HCT116 (cell line): ENCODE results near the gene DNAJC1. TPM values are rescaled to one million over a fixed set of nuclear protein-coding genes. Genes with fewer than 3 reads are reported as not detected.

ENCODE experiments used
- ATAC-seq: fragments of 200-7000 bp; cut with Tn5 transposase; 2 replicates; pipeline ENCODE4 v1.9.1; 2020; ENCODE audit warnings: mild to moderate bottlenecking, moderate library complexity
- BruUV-seq: library from RNA; stranded (reverse); fragments of 400-500 nt; replicated peaks from 2 replicates; lab custom pipeline; 2021; lab: Mats Ljungman, UMichigan
- CTCF ChIA-PET: fragments of 300-600 bp; sonication (Branson Sonifier 250); formaldehyde crosslinking; loops from one replicate; lab custom pipeline; 2021; ENCODE audit warnings: antibody characterized with exemption; lab: Charles Lee
- POLR2A ChIA-PET: fragments of 300-600, 350-600 bp; sonication (Branson Sonifier 250); formaldehyde crosslinking; loops from one replicate; lab custom pipeline; 2021; ENCODE audit warnings: antibody characterized with exemption; lab: Charles Lee
- RAD21 ChIA-PET, 2 experiments: fragments of 300-600 bp; sonication (Branson Sonifier 250); formaldehyde crosslinking; loops; one replicate each; lab custom pipeline; 2023; ENCODE audit warnings: low total read pairs in 2 of 2; ENCODE audit not compliant: uncharacterized antibody in 2 of 2, unreplicated experiment in 2 of 2, low non-redundant PET in 1 of 2; lab: Charles Lee
- DNase-seq: peaks from one replicate; pipeline ENCODE4 v3.0.0-alpha.2; 2010; ENCODE audit warnings: low read depth, low spot score
- H2AFZ ChIP-seq: fragments of 200-600 bp; shearing (Covaris generic), sonication (generic); 2 replicates; pipeline ENCODE4 v1.6.1; 2017; ENCODE audit warnings: low read depth, mixed run types, mixed read lengths, antibody characterized with exemption, low read length; ENCODE audit not compliant: poor library complexity, severe bottlenecking
- H3K27ac ChIP-seq: 2 replicates; pipeline ENCODE4 v1.5.1; 2012; ENCODE audit warnings: low read depth, low read length
- H3K27me3 ChIP-seq: fragments of 200-600 bp; sonication (generic); 2 replicates; pipeline ENCODE4 v1.6.1; 2016; ENCODE audit warnings: mixed run types, low read length, mixed read lengths; ENCODE audit not compliant: insufficient read depth
- H3K36me3 ChIP-seq, 2 experiments: fragments of 200-500 bp in 1 of 2; fragments of 200-600 bp in 1 of 2; sonication (Bioruptor generic) in 1 of 2; sonication (generic) in 1 of 2; 2 replicates each; pipeline versions ENCODE4 v1.5.1 to v1.6.1; 2014 to 2016; ENCODE audit warnings: low read length in 2 of 2, inconsistent platforms in 1 of 2, mixed read lengths in 1 of 2, mixed run types in 1 of 2; ENCODE audit not compliant: insufficient read depth in 2 of 2, control insufficient read depth in 1 of 2
- H3K4me1 ChIP-seq, 2 experiments: fragments of 200-600 bp in 1 of 2; sonication (generic) in 1 of 2; 2 replicates each; pipeline versions ENCODE4 v1.5.1 to v1.6.1; 2012 to 2017; ENCODE audit warnings: low read length in 2 of 2, inconsistent platforms in 1 of 2, mild to moderate bottlenecking in 1 of 2, mixed read lengths in 1 of 2, mixed run types in 1 of 2, moderate library complexity in 1 of 2; ENCODE audit not compliant: insufficient read depth in 2 of 2, control insufficient read depth in 1 of 2
- H3K4me2 ChIP-seq: fragments of 200-600 bp; sonication (generic); 2 replicates; pipeline ENCODE4 v1.6.1; 2017; ENCODE audit warnings: mixed run types, low read length, mixed read lengths
- H3K4me3 ChIP-seq, 2 experiments: fragments of 200-600 bp in 1 of 2; sonication (generic) in 1 of 2; replicated peaks in 1 of 2; 2 replicates each; pipeline ENCODE4 v1.5.1; 2011 to 2016; ENCODE audit warnings: low read length in 2 of 2, control low read depth in 1 of 2, low read depth in 1 of 2, mild to moderate bottlenecking in 1 of 2, mixed read lengths in 1 of 2, mixed run types in 1 of 2
- H3K79me2 ChIP-seq: fragments of 200-600 bp; sonication (generic); 2 replicates; pipeline ENCODE4 v1.6.1; 2017; ENCODE audit warnings: mild to moderate bottlenecking, mixed run types, low read length, moderate library complexity, mixed read lengths; ENCODE audit not compliant: insufficient read depth
- H3K9ac ChIP-seq: fragments of 200-600 bp; sonication (generic); 2 replicates; pipeline ENCODE4 v1.6.1; 2016; ENCODE audit warnings: low read length, mixed read lengths
- H3K9me2 ChIP-seq: fragments of 200-600 bp; sonication (generic), shearing (Covaris generic); 2 replicates; pipeline ENCODE4 v1.6.1; 2017; ENCODE audit warnings: mixed run types, mild to moderate bottlenecking, moderate library complexity; ENCODE audit not compliant: insufficient read depth
- H3K9me3 ChIP-seq, 2 experiments: fragments of 200-500 bp in 1 of 2; fragments of 200-600 bp in 1 of 2; sonication (Bioruptor generic) in 1 of 2; sonication (generic) in 1 of 2; 2 replicates each; pipeline ENCODE4 v1.6.1; 2014 to 2017; ENCODE audit warnings: low read length in 2 of 2, mixed read lengths in 2 of 2, inconsistent platforms in 1 of 2, low read depth in 1 of 2, mild to moderate bottlenecking in 1 of 2, mixed run types in 1 of 2, moderate library complexity in 1 of 2; ENCODE audit not compliant: control insufficient read depth in 1 of 2, insufficient read depth in 1 of 2
- H4K20me1 ChIP-seq: fragments of 200-600 bp; sonication (generic), shearing (Covaris generic); 2 replicates; pipeline ENCODE4 v1.6.1; 2017; ENCODE audit warnings: mixed run types, mild to moderate bottlenecking, moderate library complexity; ENCODE audit not compliant: insufficient read depth
- EGR1 ChIP-seq: IDR thresholded peaks from 2 replicates; pipeline ENCODE4 v1.6.1; 2012; ENCODE audit warnings: low read depth
- JUND ChIP-seq: IDR thresholded peaks from 2 replicates; pipeline ENCODE4 v1.6.1; 2012
- RAD21 ChIP-seq: IDR thresholded peaks from 2 replicates; pipeline ENCODE4 v1.6.1; 2012; ENCODE audit warnings: low read depth, mild to moderate bottlenecking
- TCF7L2 ChIP-seq: IDR thresholded peaks from 2 replicates; pipeline ENCODE4 v1.7.0; 2011; ENCODE audit warnings: borderline replicate concordance, inconsistent platforms; ENCODE audit not compliant: insufficient read depth, insufficient read length; ENCODE audit errors: extremely low read depth
- intact Hi-C: fragments of 100-400 bp; cut with micrococcal nuclease; formaldehyde crosslinking; loops from 2 replicates; pipeline ENCODE4 v1.10.0; 2022
- total RNA-seq: library from RNA; stranded (reverse); gene quantifications from one replicate; pipeline ENCODE4 v1.2.1, GENCODE V29; 2021; ENCODE audit not compliant: unreplicated experiment
- TF ChIP-seq, protein P1 (sequence below): IDR thresholded peaks from 2 replicates; pipeline ENCODE4 v1.6.1; 2011; ENCODE audit warnings: mild to moderate bottlenecking, low read length, moderate library complexity; ENCODE audit not compliant: insufficient replicate concordance; ENCODE audit errors: extremely low read depth
- TF ChIP-seq, protein P2 (sequence below), 3 experiments: fragments of 200-600 bp in 1 of 3; sonication (generic) in 1 of 3; IDR thresholded peaks in 2 of 3; conservative IDR thresholded peaks in 1 of 3; 2 replicates each; pipeline ENCODE4 v1.5.1; 2012 to 2017; ENCODE audit warnings: low read depth in 2 of 3, low read length in 2 of 3, antibody characterized with exemption in 1 of 3, borderline replicate concordance in 1 of 3, control low read depth in 1 of 3, mild to moderate bottlenecking in 1 of 3, mixed read lengths in 1 of 3, mixed run types in 1 of 3, moderate library complexity in 1 of 3; ENCODE audit not compliant: insufficient read depth in 1 of 3
- TF ChIP-seq, protein P3 (sequence below): IDR thresholded peaks from 2 replicates; pipeline ENCODE4 v1.6.1; 2012

The DNAJC1 gene
- total RNA-seq, 1 experiment from 2014 or later: 17.9 TPM

DNA sequence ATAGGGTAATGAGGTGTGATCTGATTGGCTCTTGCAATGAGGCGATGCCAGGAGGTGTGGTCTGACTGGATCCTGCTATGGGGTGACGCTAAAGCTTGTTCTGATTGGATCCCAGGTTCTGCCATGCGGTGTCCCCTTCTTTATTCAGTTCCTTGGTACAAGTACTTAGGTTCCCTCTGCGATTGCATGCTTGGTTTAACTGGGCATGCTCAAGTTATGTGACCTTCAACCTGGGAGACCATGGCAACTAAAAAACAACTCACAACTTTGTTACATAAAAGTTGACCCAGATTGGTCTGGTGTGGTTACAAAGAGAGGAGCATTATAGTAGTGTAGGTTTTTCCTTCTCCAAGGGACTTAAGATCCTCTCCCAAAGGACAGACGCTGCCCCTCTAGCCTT is 49.5 kb upstream of the DNAJC1 start:
- peaks cover 0 to 4% of the 10 kb centered on the region in 2 experiments; a peak in 1 of 4 replicates for H3K4me1 ChIP-seq
- no peaks in the 10 kb centered on the region for H3K9me3 ChIP-seq
- ATAC-seq (peak; percentile 30; the same call in 1 of the 2 replicates), DNase-seq (no peak)
- no peak overlapping the region for H3K27ac ChIP-seq
- H4K20me1 ChIP-seq: no peaks in the 10 kb centered on the region
- no peak overlapping the region for H3K4me2 ChIP-seq
- no TSS peak for BruUV-seq
- POLR2A ChIA-PET: no interaction called here
- no peaks in the 10 kb centered on the region for H3K36me3 ChIP-seq
- H3K79me2 ChIP-seq: no peaks in the 10 kb centered on the region
- CTCF ChIA-PET: no interaction called here
- intact Hi-C loops: no loop called here
- no peaks in the 10 kb centered on the region for H3K9me2 ChIP-seq
- TF ChIP-seq, protein P1, sequence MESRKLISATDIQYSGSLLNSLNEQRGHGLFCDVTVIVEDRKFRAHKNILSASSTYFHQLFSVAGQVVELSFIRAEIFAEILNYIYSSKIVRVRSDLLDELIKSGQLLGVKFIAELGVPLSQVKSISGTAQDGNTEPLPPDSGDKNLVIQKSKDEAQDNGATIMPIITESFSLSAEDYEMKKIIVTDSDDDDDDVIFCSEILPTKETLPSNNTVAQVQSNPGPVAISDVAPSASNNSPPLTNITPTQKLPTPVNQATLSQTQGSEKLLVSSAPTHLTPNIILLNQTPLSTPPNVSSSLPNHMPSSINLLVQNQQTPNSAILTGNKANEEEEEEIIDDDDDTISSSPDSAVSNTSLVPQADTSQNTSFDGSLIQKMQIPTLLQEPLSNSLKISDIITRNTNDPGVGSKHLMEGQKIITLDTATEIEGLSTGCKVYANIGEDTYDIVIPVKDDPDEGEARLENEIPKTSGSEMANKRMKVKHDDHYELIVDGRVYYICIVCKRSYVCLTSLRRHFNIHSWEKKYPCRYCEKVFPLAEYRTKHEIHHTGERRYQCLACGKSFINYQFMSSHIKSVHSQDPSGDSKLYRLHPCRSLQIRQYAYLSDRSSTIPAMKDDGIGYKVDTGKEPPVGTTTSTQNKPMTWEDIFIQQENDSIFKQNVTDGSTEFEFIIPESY: no peak
- no peak for TF ChIP-seq EGR1
- TF ChIP-seq, protein P2, sequence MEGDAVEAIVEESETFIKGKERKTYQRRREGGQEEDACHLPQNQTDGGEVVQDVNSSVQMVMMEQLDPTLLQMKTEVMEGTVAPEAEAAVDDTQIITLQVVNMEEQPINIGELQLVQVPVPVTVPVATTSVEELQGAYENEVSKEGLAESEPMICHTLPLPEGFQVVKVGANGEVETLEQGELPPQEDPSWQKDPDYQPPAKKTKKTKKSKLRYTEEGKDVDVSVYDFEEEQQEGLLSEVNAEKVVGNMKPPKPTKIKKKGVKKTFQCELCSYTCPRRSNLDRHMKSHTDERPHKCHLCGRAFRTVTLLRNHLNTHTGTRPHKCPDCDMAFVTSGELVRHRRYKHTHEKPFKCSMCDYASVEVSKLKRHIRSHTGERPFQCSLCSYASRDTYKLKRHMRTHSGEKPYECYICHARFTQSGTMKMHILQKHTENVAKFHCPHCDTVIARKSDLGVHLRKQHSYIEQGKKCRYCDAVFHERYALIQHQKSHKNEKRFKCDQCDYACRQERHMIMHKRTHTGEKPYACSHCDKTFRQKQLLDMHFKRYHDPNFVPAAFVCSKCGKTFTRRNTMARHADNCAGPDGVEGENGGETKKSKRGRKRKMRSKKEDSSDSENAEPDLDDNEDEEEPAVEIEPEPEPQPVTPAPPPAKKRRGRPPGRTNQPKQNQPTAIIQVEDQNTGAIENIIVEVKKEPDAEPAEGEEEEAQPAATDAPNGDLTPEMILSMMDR (IDR thresholded peaks at IDR 0.05 in 2 of 3, conservative IDR thresholded peaks at IDR 0.05 in 1 of 3; ENCODE audit: borderline replicate concordance in 1 of 3, insufficient read depth in 1 of 3, low read depth in 2 of 3, low read length in 2 of 3): no peak
- TF ChIP-seq, all 23 proteins: peak for 0
- H3K27me3 ChIP-seq: no peaks in the 10 kb centered on the region
- H3K9ac ChIP-seq: no peak overlapping the region
- no peak overlapping the region for H2AFZ ChIP-seq
- RAD21 ChIA-PET: no interaction called here
- H3K4me3 ChIP-seq: no peak overlapping the region

DNA sequence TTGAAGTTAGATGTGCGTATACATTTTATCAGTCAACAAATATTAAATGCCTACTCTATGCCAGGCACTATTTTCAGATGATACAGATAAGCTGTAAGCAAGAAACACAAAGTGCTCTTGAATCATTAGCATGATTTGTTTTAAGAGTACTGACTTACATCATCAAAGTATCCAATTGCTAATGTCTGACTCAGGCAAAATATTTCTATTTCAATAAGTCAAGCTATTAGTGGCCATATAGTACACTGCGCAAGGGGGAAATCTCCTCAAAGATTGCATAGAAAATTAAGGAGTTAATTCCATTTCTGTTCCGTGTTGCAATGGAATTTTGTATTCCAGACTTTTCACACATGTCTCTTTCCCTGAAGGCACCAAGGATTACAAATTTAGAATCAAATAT is 46.1 kb upstream of the DNAJC1 start:
- ChIA-PET POLR2A (no interaction called here), CTCF (no interaction called here)
- no peak for ATAC-seq

More for the DNA sequence above, 46.1 kb upstream of the DNAJC1 start:
- no peak overlapping the region for H3K9ac ChIP-seq
- no TSS peak for BruUV-seq
- H3K9me3 ChIP-seq: no peaks in the 10 kb centered on the region
- no peak overlapping the region for H3K27ac ChIP-seq
- H3K4me1 ChIP-seq: no peaks in the 10 kb centered on the region
- H3K9me2 ChIP-seq: no peaks in the 10 kb centered on the region
- no peak overlapping the region for H3K4me2 ChIP-seq
- no peaks in the 10 kb centered on the region for H3K79me2 ChIP-seq
- no peak for DNase-seq
- no peaks in the 10 kb centered on the region for H3K36me3 ChIP-seq
- peak overlapping the region; percentile 30 for H2AFZ ChIP-seq
- no peaks in the 10 kb centered on the region for H4K20me1 ChIP-seq
- RAD21 ChIA-PET: no interaction called here
- TF ChIP-seq TCF7L2 (no peak), RAD21 (no peak), JUND (no peak)
- TF ChIP-seq, protein P3, sequence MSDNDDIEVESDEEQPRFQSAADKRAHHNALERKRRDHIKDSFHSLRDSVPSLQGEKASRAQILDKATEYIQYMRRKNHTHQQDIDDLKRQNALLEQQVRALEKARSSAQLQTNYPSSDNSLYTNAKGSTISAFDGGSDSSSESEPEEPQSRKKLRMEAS: no peak
- intact Hi-C loops: no loop called here
- H3K4me3 ChIP-seq: no peak overlapping the region
- no peaks in the 10 kb centered on the region for H3K27me3 ChIP-seq
